Hepatocyte (in vitro differentiated cells): ENCODE results near the gene FBXO11. TPM values are rescaled to one million over a fixed set of nuclear protein-coding genes. Genes with fewer than 3 reads are reported as not detected.

Experiments used
- DNase-seq: peaks from one replicate; pipeline ENCODE4 v3.0.0-alpha.2; 2016; ENCODE audit warnings: low spot score
- H2AFZ ChIP-seq: fragments of 200-600 bp; sonication (generic); 2 replicates; pipeline ENCODE4 v1.6.0; 2016; ENCODE audit warnings: antibody characterized with exemption, mild to moderate bottlenecking
- H3K27ac ChIP-seq: fragments of 200-600 bp; sonication (generic); 2 replicates; pipeline ENCODE4 v1.5.1; 2016; ENCODE audit warnings: mild to moderate bottlenecking
- H3K27me3 ChIP-seq: fragments of 200-600 bp; sonication (generic); 2 replicates; pipeline ENCODE4 v1.6.1; 2016
- H3K36me3 ChIP-seq: fragments of 200-600 bp; sonication (generic); replicated peaks from 2 replicates; pipeline ENCODE4 v1.5.1; 2016; ENCODE audit warnings: low read depth; ENCODE audit not compliant: insufficient read depth
- H3K4me1 ChIP-seq: fragments of 200-600 bp; sonication (generic); 2 replicates; pipeline ENCODE4 v1.5.1; 2016; ENCODE audit warnings: mild to moderate bottlenecking, moderate library complexity; ENCODE audit not compliant: insufficient read depth
- H3K4me2 ChIP-seq: fragments of 200-600 bp; sonication (generic); 2 replicates; pipeline ENCODE4 v1.6.0; 2016
- H3K4me3 ChIP-seq: fragments of 200-600 bp; sonication (generic); 2 replicates; pipeline ENCODE4 v1.5.1; 2016; ENCODE audit warnings: mild to moderate bottlenecking
- H3K79me2 ChIP-seq: fragments of 200-600 bp; sonication (generic); 2 replicates; pipeline ENCODE4 v1.6.0; 2017; ENCODE audit warnings: mild to moderate bottlenecking
- H3K9me2 ChIP-seq: fragments of 200-600 bp; sonication (generic); replicated peaks from 2 replicates; pipeline ENCODE4 v1.6.0; 2017; ENCODE audit warnings: mild to moderate bottlenecking; ENCODE audit not compliant: insufficient read depth
- H3K9me3 ChIP-seq: fragments of 200-600 bp; sonication (generic); 2 replicates; pipeline ENCODE4 v1.5.1; 2016; ENCODE audit warnings: low read depth, mild to moderate bottlenecking
- H4K20me1 ChIP-seq: fragments of 200-600 bp; sonication (generic); 2 replicates; pipeline ENCODE4 v1.6.0; 2016; ENCODE audit warnings: mild to moderate bottlenecking; ENCODE audit not compliant: insufficient read depth, poor library complexity, severe bottlenecking
- CTCF ChIP-seq: fragments of 200-600 bp; sonication (generic); IDR thresholded peaks from 2 replicates; pipeline ENCODE4 v1.5.1; 2016; ENCODE audit warnings: antibody characterized with exemption, mild to moderate bottlenecking; ENCODE audit not compliant: poor library complexity
- EZH2 ChIP-seq: fragments of 200-600 bp; sonication (generic); IDR thresholded peaks from 2 replicates; pipeline ENCODE4 v1.6.1; 2016; ENCODE audit warnings: antibody characterized with exemption, mild to moderate bottlenecking, borderline replicate concordance
- EZH2phosphoT487 ChIP-seq: fragments of 200-600 bp; sonication (generic); IDR thresholded peaks from one replicate; pipeline ENCODE4 v1.6.1; 2018; ENCODE audit warnings: antibody characterized with exemption, mild to moderate bottlenecking, low read depth, moderate library complexity; ENCODE audit not compliant: unreplicated experiment, severe bottlenecking
- WGBS: methylation state at CpG from one replicate; pipeline ENCODE4 v1.1.6; 2016; ENCODE audit warnings: low lambda C conversion rate; ENCODE audit errors: missing lambda C conversion rate; 5-methylcytosine and 5-hydroxymethylcytosine counted together
- polyA plus RNA-seq: library from polyadenylated mRNA; unstranded; fragments of >200 nt; fragmentation: Nextera tagmentation; extraction: Ambion mirVana; gene quantifications from 2 replicates; pipeline ENCODE4 v1.2.1, GENCODE V29; 2016
- total RNA-seq: library from RNA; depleted of rRNA; stranded (reverse); fragments of >200 nt; gene quantifications from 2 replicates; pipeline ENCODE4 v1.2.3, GENCODE V29; 2014

The FBXO11 gene
- total and polyA plus RNA-seq, 2 experiments from 2014 or later: 22.4 to 63.9 TPM

- no peaks in the 10 kb centered on the region for H3K36me3 ChIP-seq
- H3K27me3 ChIP-seq: no peaks in the 10 kb centered on the region
- no peak for TF ChIP-seq CTCF
- TF ChIP-seq EZH2: no peak
- TF ChIP-seq EZH2phosphoT487: no peak
- peaks cover 15% of the 10 kb centered on the region for H3K4me1 ChIP-seq
- H3K79me2 ChIP-seq: peaks cover 72% of the 10 kb centered on the region
- DNase-seq: no peak
- H3K27ac ChIP-seq: peak overlapping the region; percentile 97
- H2AFZ ChIP-seq: no peak overlapping the region
- no peaks in the 10 kb centered on the region for H3K9me3 ChIP-seq
- no peak overlapping the region for H3K4me3 ChIP-seq
- 59% methylated on average over 7 of the region's 7 CpGs for WGBS
- peak overlapping the region; percentile 97 for H3K4me2 ChIP-seq
- no peaks in the 10 kb centered on the region for H3K9me2 ChIP-seq
- H4K20me1 ChIP-seq: peaks cover 62% of the 10 kb centered on the region
These were observed 120.3 kb downstream of the FBXO11 start for GRCh38 chr2:47785986-47786385.

- Histone ChIP-seq H3K36me3 (no peaks in the 10 kb centered on the region), H3K4me3 (peak overlapping the region; percentile 98), H4K20me1 (peaks cover 46% of the 10 kb centered on the region), H3K4me1 (peaks cover 15% of the 10 kb centered on the region), H3K27ac (peak overlapping the region; percentile 97), H3K4me2 (peak overlapping the region; percentile 97), H3K79me2 (peaks cover 56% of the 10 kb centered on the region), H3K27me3 (no peaks in the 10 kb centered on the region), H3K9me2 (no peaks in the 10 kb centered on the region), H2AFZ (peak overlapping the region; percentile 59), H3K9me3 (no peaks in the 10 kb centered on the region)
- DNase-seq: peak; percentile 44
- no peak for TF ChIP-seq CTCF
- no peak for TF ChIP-seq EZH2
- TF ChIP-seq EZH2phosphoT487: no peak
- 6% methylated on average over 28 of the region's 28 CpGs for WGBS
These were observed 121.9 kb downstream of the FBXO11 start for GRCh38 chr2:47784352-47784851.

GRCh38 chr2:47783486-47784351 lies 122.6 kb downstream of the FBXO11 start:
- TF ChIP-seq EZH2phosphoT487 (no peak), CTCF (no peak), EZH2 (no peak)
- Histone ChIP-seq H3K9me3 (no peaks in the 10 kb centered on the region), H3K27me3 (no peaks in the 10 kb centered on the region), H3K79me2 (peaks cover 49% of the 10 kb centered on the region), H3K36me3 (no peaks in the 10 kb centered on the region), H3K9me2 (no peaks in the 10 kb centered on the region), H3K4me2 (peak overlapping the region; percentile 97), H2AFZ (peak overlapping the region; percentile 95), H3K27ac (peak overlapping the region; percentile 97), H4K20me1 (peaks cover 41% of the 10 kb centered on the region), H3K4me1 (peaks cover 15% of the 10 kb centered on the region), H3K4me3 (peak overlapping the region; percentile 98)
- under 1% methylated on average over 30 of the region's 71 CpGs for WGBS
- DNase-seq: peak; percentile 90
